GM18508 (cell line): ENCODE data around the gene FAM168A.
A peak's percentile ranks its signal among the peaks of the same experiment; 100 is the strongest.

Experiments
- ATAC-seq: cut with Tn5 transposase; IDR thresholded peaks from one replicate; pipeline ENCODE4 v1.9.1; 2021; ENCODE audit warnings: moderate number of reproducible peaks; ENCODE audit not compliant: insufficient read depth, unreplicated experiment

Gene FAM168A

GRCh38 chr11:73382747-73383146 lies 215.2 kb downstream of the FAM168A start:
- no peak for ATAC-seq

GRCh38 chr11:73382183-73382582 lies 215.7 kb downstream of the FAM168A start:
- no peak for ATAC-seq

GRCh38 chr11:73381589-73381988 lies 216.3 kb downstream of the FAM168A start:
- no peak for ATAC-seq

GRCh38 chr11:73380897-73381410 lies 217.0 kb downstream of the FAM168A start:
- ATAC-seq: no peak

GRCh38 chr11:73380331-73380730 lies 217.6 kb downstream of the FAM168A start:
- ATAC-seq: no peak

- ATAC-seq: no peak
Observed at GRCh38 chr11:73379189-73379880, 218.6 kb downstream of the FAM168A start.

- ATAC-seq: no peak
Observed at GRCh38 chr11:73376803-73377629, 220.9 kb downstream of the FAM168A start.

- peak; percentile 42 for ATAC-seq
Observed at GRCh38 chr11:73376160-73376802, 221.6 kb downstream of the FAM168A start, which contains the start of gene RELT. RELT (plus strand) TSS chr11:73376399; CDS start chr11:73389137, 12,738 bp downstream.

GRCh38 chr11:73375830-73376159 lies 222.1 kb downstream of the FAM168A start:
- no peak for ATAC-seq

GRCh38 chr11:73374151-73374550 lies 223.8 kb downstream of the FAM168A start:
- no peak for ATAC-seq

GRCh38 chr11:73372375-73372993 lies 225.4 kb downstream of the FAM168A start:
- ATAC-seq: no peak

GRCh38 chr11:73367482-73368024 lies 230.4 kb downstream of the FAM168A start:
- ATAC-seq: no peak

- no peak for ATAC-seq
Observed at GRCh38 chr11:73366953-73367352, 231.0 kb downstream of the FAM168A start.

- no peak for ATAC-seq
Observed at GRCh38 chr11:73366265-73366610, 231.7 kb downstream of the FAM168A start.

GRCh38 chr11:73365352-73366264 lies 232.3 kb downstream of the FAM168A start:
- no peak for ATAC-seq

- no peak for ATAC-seq
Observed at GRCh38 chr11:73363147-73363546, 234.8 kb downstream of the FAM168A start.

GRCh38 chr11:73361953-73362776 lies 235.7 kb downstream of the FAM168A start:
- ATAC-seq: no peak

- ATAC-seq: no peak
Observed at GRCh38 chr11:73360743-73361369, 237.1 kb downstream of the FAM168A start.
